NCI-H1694 treated with DMSO at 0.1 percent for 48 hours (cell line): ENCODE measurements around the gene LRRC39.

Source experiments
- DNase-seq: peaks from one replicate; lab custom pipeline; 2025; lab: John Stamatoyannopoulos, UW

Gene LRRC39

GRCh38 chr1:100147875-100148274, 30.2 kb downstream of the LRRC39 start:
- DNase-seq = no peak

GRCh38 chr1:100146958-100147357, 31.1 kb downstream of the LRRC39 start:
- DNase-seq = no peak

GRCh38 chr1:100145116-100145515, 32.9 kb downstream of the LRRC39 start:
- DNase-seq = no peak

- DNase-seq = no peak
These were observed 35.7 kb downstream of the LRRC39 start for GRCh38 chr1:100142343-100142742.

DNA sequence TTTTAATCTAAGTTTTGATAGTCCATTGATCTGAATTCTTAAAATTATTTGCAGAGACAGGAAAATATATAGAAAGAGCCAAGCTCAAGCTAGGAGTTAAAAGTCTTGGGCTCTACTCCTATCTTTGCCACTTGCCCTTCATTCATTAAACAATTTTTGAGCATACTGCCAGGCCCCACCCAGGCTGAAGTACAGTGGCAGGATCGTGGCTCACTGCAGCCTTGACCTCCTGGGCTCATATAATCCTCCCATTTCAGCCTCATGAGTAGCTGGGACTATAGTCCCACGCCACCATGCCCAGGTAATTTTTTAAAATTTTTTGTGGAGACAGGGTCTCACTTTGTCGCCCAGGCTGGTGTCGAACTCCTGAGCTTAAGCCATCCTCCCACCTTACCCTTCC, 36.9 kb downstream of the LRRC39 start:
- DNase-seq = no peak

GRCh38 chr1:100137602-100138001, 40.5 kb downstream of the LRRC39 start:
- DNase-seq = no peak

DNA sequence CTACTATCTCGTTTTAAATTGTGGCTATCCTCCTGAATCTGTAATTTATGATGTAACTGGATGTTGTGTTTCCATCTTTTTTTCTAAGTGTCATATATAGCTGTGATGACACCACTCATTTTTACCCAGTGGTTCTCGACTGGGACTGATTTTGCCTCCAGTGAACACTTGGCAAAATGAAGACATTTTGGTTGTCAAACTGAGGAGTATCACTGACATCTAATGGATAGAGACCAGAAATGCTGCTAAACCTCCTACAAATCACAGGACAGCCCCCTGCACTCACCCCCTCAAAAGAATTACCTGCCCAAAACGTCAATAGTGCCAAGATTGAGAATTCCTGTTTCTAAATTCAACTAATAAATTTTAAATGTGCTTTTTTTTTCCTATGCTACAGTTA, 43.2 kb downstream of the LRRC39 start:
- DNase-seq = no peak

GRCh38 chr1:100132566-100133477, 45.2 kb downstream of the LRRC39 start, which contains the start of the genes SASS6 and TRMT13:
TSS of gene SASS6 (minus strand) at chr1:100132930. CDS start at chr1:100132814, 116 bp downstream.
TSS of gene TRMT13 (plus strand) at chr1:100133163. CDS start at chr1:100133169, 6 bp downstream.
- peak; percentile 98 for DNase-seq

DNA sequence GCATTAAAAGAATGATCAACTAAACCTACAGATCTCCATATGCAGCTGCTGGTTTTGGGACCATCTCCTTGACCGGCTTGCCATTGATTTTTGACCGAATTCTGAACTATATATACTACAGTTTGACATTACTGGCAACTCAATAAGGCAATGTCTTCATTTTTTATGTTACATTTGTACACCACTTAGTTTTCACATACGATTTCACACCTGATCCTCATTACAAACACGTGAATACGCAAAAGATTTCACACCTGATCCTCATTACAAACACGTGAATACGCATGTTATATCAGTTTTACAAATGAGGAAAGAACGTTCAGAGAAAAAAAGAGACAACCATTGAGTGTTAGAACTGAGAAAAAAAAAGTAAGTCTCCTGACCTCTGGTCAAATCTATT, 46.4 kb downstream of the LRRC39 start:
- DNase-seq = no peak

- no peak for DNase-seq
These were observed 47.4 kb downstream of the LRRC39 start for GRCh38 chr1:100130552-100131077.

DNA sequence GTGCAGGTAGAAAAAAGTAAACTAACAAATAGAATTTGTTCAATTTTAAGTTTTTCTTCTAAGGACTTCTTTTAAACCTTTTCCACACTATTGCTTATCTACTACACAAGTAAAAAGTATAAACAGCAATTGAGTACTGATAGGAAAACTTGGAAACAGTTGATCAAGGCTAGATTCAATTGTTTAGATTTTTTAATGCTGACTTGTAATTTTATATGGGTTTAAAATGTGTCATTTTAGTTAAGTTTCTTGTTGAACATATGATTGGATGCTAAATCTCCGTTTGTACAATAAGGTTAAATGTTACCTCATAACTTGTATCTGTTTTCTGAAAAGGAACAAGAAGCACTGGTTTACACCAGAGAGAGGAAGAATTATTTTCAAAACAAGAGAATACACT, 50.8 kb downstream of the LRRC39 start:
- DNase-seq = no peak

DNA sequence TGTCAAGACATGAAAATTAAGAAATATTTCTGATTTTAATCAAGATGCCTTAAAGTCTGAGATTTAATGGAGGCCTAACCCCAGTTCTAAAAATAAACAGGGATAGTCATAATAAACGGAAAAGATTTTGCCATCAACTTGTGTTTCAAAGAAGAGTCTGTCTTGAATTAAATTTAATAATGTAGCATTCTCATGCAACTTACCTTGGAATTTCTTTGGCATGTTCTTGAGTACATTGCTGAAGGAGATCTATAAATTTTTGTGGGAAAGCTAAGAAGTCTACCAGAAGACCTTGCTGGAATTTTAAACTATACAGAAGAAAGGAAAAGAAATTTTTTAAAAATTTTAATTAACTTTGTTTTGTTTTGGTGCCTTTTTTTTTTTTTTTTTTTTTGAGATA, 55.9 kb downstream of the LRRC39 start:
- DNase-seq = no peak

DNA sequence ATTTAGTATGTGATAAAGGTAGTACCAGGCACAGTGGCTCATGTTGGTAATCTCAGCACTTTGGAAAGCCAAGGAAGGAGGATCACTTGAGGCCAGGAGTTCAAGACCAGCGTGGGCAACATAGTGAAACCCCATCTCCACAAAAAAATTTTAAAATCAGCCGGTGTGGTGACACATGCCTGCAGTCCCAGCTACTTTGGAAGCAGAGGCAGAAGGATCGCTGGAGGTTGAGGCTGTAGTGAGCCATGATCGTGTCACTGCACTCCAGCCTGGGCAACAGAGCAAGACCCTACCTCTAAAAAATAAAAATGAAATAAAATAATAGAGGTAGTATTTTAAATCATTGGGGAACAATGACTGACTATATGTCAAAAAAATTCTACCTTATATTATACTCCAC, 62.5 kb downstream of the LRRC39 start:
- no peak for DNase-seq

GRCh38 chr1:100109554-100110066, 68.4 kb downstream of the LRRC39 start:
- DNase-seq = no peak

- DNase-seq = no peak
These were observed 70.4 kb downstream of the LRRC39 start for GRCh38 chr1:100107696-100108095.

GRCh38 chr1:100101564-100101963, 76.5 kb downstream of the LRRC39 start:
- DNase-seq = no peak

DNA sequence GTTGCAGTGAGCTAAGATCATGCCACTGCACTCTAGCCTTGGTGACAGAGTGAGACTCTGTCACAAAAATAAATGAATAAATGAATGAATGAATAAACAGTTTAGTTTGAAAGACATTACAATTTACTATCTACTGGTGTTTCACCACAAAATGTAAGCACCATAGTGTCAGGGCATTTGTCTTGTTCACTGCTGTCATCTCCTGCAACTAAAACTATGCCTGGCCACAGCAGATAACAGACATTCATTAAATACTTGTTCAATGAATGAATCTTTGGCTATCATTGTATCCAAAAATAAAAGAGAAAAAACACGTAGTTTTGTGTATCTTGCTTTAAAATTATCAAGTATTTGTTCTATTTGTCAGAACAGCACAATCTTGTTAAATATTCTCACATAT, 77.9 kb downstream of the LRRC39 start:
- DNase-seq = no peak
